Keratinocyte (primary cell): ENCODE results near the gene RAB1B. TPM values are rescaled to one million over a fixed set of nuclear protein-coding genes. Genes with fewer than 3 reads are reported as not detected.

ENCODE experiments used
- DNase-seq: peaks from one replicate; pipeline ENCODE4 v3.0.0-alpha.2; 2011; ENCODE audit warnings: low read depth, missing footprints, low spot score
- FAIRE-seq: peaks from 2 replicates; lab custom pipeline; 2011; peaks lifted over from hg19 to GRCh38; lab: Jason Lieb, UNC
- H2AFZ ChIP-seq: 2 replicates; pipeline ENCODE4 v1.6.0; 2012; ENCODE audit warnings: low read length, control low read depth, inconsistent platforms; ENCODE audit not compliant: control insufficient read depth
- H3K27ac ChIP-seq: 2 replicates; pipeline ENCODE4 v1.5.1; 2011; ENCODE audit warnings: low read length; ENCODE audit not compliant: control insufficient read depth, insufficient read depth
- H3K27me3 ChIP-seq: 3 replicates; pipeline ENCODE4 v1.6.0; 2011; ENCODE audit warnings: low read length; ENCODE audit not compliant: control insufficient read depth, insufficient read depth; ENCODE audit errors: extremely low read depth
- H3K36me3 ChIP-seq, 2 experiments: 2 replicates in 1 of 2; 3 replicates in 1 of 2; pipeline ENCODE4 v1.5.1; 2011; ENCODE audit warnings: low read length in 2 of 2, mild to moderate bottlenecking in 1 of 2; ENCODE audit not compliant: control insufficient read depth in 2 of 2, insufficient read depth in 2 of 2; ENCODE audit errors: extremely low read depth in 1 of 2
- H3K4me1 ChIP-seq: 3 replicates; pipeline ENCODE4 v1.5.1; 2011; ENCODE audit warnings: low read length; ENCODE audit not compliant: control insufficient read depth, insufficient read depth; ENCODE audit errors: extremely low read depth
- H3K4me2 ChIP-seq: 3 replicates; pipeline ENCODE4 v1.6.0; 2011; ENCODE audit warnings: low read depth, low read length; ENCODE audit not compliant: control insufficient read depth, insufficient read depth; ENCODE audit errors: extremely low read depth
- H3K4me3 ChIP-seq, 3 experiments: fragments of 200-600 bp in 1 of 3; sonication (generic) in 1 of 3; 2 replicates in 2 of 3; 3 replicates in 1 of 3; pipeline ENCODE4 v1.5.1; 2011 to 2016; ENCODE audit warnings: low read length in 3 of 3, mild to moderate bottlenecking in 3 of 3, control low read depth in 2 of 3, inconsistent platforms in 1 of 3, low read depth in 1 of 3, mixed read lengths in 1 of 3, mixed run types in 1 of 3, moderate library complexity in 1 of 3; ENCODE audit not compliant: control insufficient read depth in 2 of 3, insufficient read depth in 2 of 3; ENCODE audit errors: extremely low read depth in 1 of 3
- H3K79me2 ChIP-seq: 2 replicates; pipeline ENCODE4 v1.6.0; 2012; ENCODE audit warnings: low read length; ENCODE audit not compliant: control insufficient read depth, insufficient read depth
- H3K9ac ChIP-seq: 3 replicates; pipeline ENCODE4 v1.6.0; 2011; ENCODE audit warnings: low read length; ENCODE audit not compliant: control insufficient read depth, insufficient read depth; ENCODE audit errors: extremely low read depth
- H3K9me1 ChIP-seq: 3 replicates; pipeline ENCODE4 v1.6.0; 2011; ENCODE audit warnings: low read length; ENCODE audit not compliant: control insufficient read depth, insufficient read depth; ENCODE audit errors: extremely low read depth
- H3K9me3 ChIP-seq: 2 replicates; pipeline ENCODE4 v1.5.1; 2012; ENCODE audit warnings: low read depth, low read length; ENCODE audit not compliant: control insufficient read depth
- H4K20me1 ChIP-seq: 3 replicates; pipeline ENCODE4 v1.6.0; 2011; ENCODE audit warnings: low read length; ENCODE audit not compliant: control insufficient read depth, insufficient read depth; ENCODE audit errors: extremely low read depth
- EZH2 ChIP-seq: IDR thresholded peaks from one replicate; pipeline ENCODE4 v1.6.1; 2012; ENCODE audit warnings: inconsistent platforms, mild to moderate bottlenecking, low read length, moderate library complexity
- dilution Hi-C: fragments of 300-500 bp; cut with MboI; formaldehyde crosslinking; loops from one replicate; pipeline ENCODE4 v1.7.0; 2020; ENCODE audit warnings: low sequenced_read_pairs; ENCODE audit not compliant: extremely low pct_ligation_motif_present
- polyA plus RNA-seq, 5 experiments: library from polyadenylated mRNA; depleted of rRNA in 3 of 5; stranded (reverse) in 3 of 5; stranded (forward) in 1 of 5; unstranded in 1 of 5; fragments of >200 nt; gene quantifications; 1 replicate in 1 of 5; 2 replicates in 3 of 5; 3 replicates in 1 of 5; pipeline versions ENCODE4 v1.2.1 to v1.2.3, GENCODE V29; 2011 to 2012; ENCODE audit warnings: missing spikeins in 2 of 5, low read depth in 1 of 5, low replicate concordance in 1 of 5
- TF ChIP-seq, protein P1 (sequence below), 3 experiments: IDR thresholded peaks in 1 of 3; conservative IDR thresholded peaks in 1 of 3; optimal IDR thresholded peaks in 1 of 3; 2 replicates in 2 of 3; 3 replicates in 1 of 3; pipeline versions ENCODE3 to v1.5.1; 2011; ENCODE audit warnings: low read length in 3 of 3, mild to moderate bottlenecking in 3 of 3, moderate library complexity in 2 of 3, control low read depth in 1 of 3, inconsistent platforms in 1 of 3; ENCODE audit not compliant: insufficient read depth in 2 of 3; ENCODE audit errors: extremely low read depth in 1 of 3

Gene RAB1B
- polyA plus RNA-seq, 1 donor (not counting 4 experiments of a cell fraction or from before 2014, with no cell fraction given): 133 TPM

DNA sequence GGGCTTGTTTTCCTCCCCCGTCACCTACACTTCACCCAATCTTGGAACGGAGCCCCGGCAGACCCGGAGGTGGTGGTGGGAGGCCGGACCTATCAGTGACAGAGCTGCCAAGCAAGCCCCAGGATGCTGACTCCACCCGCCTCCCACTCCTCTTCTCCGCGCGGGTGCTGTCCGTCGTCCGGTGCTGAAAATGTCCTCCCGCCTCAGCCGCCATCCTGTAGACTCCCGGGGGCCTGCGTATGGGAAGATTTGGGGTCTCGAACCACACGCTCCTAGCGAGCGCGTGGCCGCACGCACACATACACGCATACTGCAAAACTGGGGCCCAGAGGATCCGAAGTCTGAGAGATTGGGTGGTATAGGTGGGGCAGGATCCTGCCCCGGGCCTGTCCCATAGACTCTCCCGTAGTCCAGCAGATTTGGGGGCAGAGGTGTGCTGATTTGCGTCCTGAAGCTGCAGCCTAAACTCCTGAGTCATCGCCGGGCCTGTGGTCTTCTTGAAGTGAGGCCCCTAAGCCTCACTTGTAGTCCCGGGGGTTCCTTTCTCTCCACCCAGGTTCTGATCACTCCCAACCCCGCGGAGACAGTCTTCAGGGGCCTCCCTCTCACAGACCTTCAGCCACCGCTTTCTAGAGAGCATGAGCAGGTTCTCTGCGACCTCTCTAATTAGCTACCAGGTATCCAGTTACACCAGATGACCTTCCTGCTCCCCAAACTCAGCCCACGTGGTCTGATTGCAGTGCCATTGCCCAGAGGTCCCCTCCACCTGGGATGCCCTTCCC, 21.3 kb downstream of the RAB1B start:
- Histone ChIP-seq H3K9me1 (no peaks in the 10 kb centered on the region), H3K4me2 (peak overlapping the region; percentile 69), H3K79me2 (peaks cover 27% of the 10 kb centered on the region), H3K9ac (peak overlapping the region; percentile 96), H2AFZ (peak overlapping the region; percentile 52), H3K4me1 (peaks cover 16% of the 10 kb centered on the region), H3K27ac (peak overlapping the region; percentile 75), H3K27me3 (peaks cover 29% of the 10 kb centered on the region), H3K9me3 (no peaks in the 10 kb centered on the region), H3K36me3 (peaks cover 8% of the 10 kb centered on the region in 2 experiments), H3K4me3 (peak overlapping the region; percentile 49 to 76 (median 68)), H4K20me1 (no peaks in the 10 kb centered on the region)
- no peak for FAIRE-seq
- TF ChIP-seq EZH2: no peak
- TF ChIP-seq, protein P1, sequence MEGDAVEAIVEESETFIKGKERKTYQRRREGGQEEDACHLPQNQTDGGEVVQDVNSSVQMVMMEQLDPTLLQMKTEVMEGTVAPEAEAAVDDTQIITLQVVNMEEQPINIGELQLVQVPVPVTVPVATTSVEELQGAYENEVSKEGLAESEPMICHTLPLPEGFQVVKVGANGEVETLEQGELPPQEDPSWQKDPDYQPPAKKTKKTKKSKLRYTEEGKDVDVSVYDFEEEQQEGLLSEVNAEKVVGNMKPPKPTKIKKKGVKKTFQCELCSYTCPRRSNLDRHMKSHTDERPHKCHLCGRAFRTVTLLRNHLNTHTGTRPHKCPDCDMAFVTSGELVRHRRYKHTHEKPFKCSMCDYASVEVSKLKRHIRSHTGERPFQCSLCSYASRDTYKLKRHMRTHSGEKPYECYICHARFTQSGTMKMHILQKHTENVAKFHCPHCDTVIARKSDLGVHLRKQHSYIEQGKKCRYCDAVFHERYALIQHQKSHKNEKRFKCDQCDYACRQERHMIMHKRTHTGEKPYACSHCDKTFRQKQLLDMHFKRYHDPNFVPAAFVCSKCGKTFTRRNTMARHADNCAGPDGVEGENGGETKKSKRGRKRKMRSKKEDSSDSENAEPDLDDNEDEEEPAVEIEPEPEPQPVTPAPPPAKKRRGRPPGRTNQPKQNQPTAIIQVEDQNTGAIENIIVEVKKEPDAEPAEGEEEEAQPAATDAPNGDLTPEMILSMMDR (optimal IDR thresholded peaks at IDR 0.05 in 1 of 3, IDR thresholded peaks at IDR 0.05 in 1 of 3, conservative IDR thresholded peaks at IDR 0.05 in 1 of 3; ENCODE audit: extremely low read depth in 1 of 3, insufficient read depth in 2 of 3, low read length in 3 of 3): no peak
- dilution Hi-C loops: no loop called here
- DNase-seq: no peak

DNA sequence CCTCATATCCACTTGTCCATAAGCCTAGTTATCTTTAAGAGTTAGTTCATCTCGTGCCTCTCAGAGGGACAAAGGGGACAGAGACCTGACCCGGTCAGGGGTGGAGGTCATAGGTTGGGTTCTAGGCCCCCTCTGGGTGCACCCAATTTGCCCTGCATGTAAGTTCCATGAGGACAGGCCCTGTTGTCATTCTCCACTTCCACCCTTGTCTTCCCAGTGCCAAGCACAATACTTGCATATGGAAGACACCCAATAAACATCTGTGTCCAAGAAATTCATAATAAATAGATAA, 21.8 kb downstream of the RAB1B start:
- H3K36me3 ChIP-seq: peaks cover 4 to 5% of the 10 kb centered on the region in 2 experiments
- dilution Hi-C loops: no loop called here
- H3K79me2 ChIP-seq: peaks cover 26% of the 10 kb centered on the region
- no peak overlapping the region for H2AFZ ChIP-seq
- FAIRE-seq (no peak), DNase-seq (no peak)
- H3K9ac ChIP-seq: no peak overlapping the region
- H3K27ac ChIP-seq: no peak overlapping the region
- peaks cover 29% of the 10 kb centered on the region for H3K27me3 ChIP-seq
- peaks cover 16% of the 10 kb centered on the region for H3K4me1 ChIP-seq
- TF ChIP-seq, protein P1 (optimal IDR thresholded peaks at IDR 0.05 in 1 of 3, IDR thresholded peaks at IDR 0.05 in 1 of 3, conservative IDR thresholded peaks at IDR 0.05 in 1 of 3; ENCODE audit: extremely low read depth in 1 of 3, insufficient read depth in 2 of 3, low read length in 3 of 3): no peak
- no peak for TF ChIP-seq EZH2
- H3K9me1 ChIP-seq: no peaks in the 10 kb centered on the region
- peak overlapping the region in 1 of 3 experiments; percentile 68 for H3K4me3 ChIP-seq
- peak overlapping the region; percentile 69 for H3K4me2 ChIP-seq
- H4K20me1 ChIP-seq: no peaks in the 10 kb centered on the region
- H3K9me3 ChIP-seq: no peaks in the 10 kb centered on the region
